ENCODE data around the gene PAM16.

PAM16 gene

DNA sequence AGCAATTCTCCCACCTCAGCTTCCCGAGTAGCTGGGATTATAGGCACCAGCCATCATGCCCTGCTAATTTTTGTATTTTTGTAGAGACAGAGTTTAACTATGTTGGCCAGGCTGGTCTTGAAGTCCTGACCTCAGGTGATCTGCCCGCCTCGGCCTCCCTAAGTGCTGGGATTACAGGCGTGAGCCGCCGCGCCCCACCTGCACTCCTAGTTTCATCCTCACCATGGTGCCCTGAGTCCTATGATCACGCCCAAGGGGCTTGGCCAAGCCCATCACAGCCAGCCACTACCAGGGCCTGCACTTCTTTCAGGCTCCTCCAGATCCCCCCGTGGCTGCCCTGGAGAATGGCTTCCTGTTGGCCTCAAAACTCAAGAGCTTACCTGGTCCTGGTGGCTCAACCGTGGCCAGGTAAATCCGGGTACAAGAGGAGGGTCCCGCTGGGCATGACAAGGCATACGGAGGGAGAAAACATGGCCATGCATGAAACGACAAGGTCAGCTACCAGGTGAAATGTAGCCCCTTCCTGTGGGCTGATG is 57.9 kb downstream of the PAM16 start:
- no peak for DNase-seq (ENCODE audit: low read depth in 2 of 2)
- no peak overlapping the region for H3K4me3 ChIP-seq (replicated peaks in 1 of 2; ENCODE audit: low read depth in 2 of 2, low read length in 2 of 2)
- TF ChIP-seq CTCF (IDR thresholded peaks at IDR 0.05; ENCODE audit: low read depth, low read length): no peak

DNA sequence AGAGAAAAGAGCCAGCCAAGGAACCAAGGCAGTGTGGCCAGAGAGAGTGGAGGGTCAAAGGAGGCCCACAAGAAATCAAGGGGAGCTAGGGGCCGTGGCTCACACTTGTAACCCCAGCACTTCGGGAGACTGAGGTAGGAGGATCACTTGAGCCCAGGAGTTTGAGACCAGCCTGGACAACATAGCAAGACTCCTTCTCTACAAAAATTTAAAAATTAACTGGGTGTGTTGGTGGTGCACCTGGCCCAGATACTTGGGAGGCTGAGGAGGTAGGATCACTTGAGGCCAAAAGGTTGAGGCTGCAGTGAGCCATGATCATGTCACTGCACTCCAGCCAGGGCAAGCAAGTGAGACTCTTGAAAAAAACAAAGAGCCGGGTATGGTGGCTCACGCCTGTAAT is 59.4 kb downstream of the PAM16 start:
- DNase-seq (ENCODE audit: low read depth in 2 of 2): no peak
- TF ChIP-seq CTCF (IDR thresholded peaks at IDR 0.05; ENCODE audit: low read depth, low read length): no peak
- H3K4me3 ChIP-seq (replicated peaks in 1 of 2; ENCODE audit: low read depth in 2 of 2, low read length in 2 of 2): no peak overlapping the region
